Large intestine (tissue), 3 donors: ENCODE measurements around the gene STK4. TPM values are rescaled to one million over a fixed set of nuclear protein-coding genes. Genes with fewer than 3 reads are reported as not detected.
A peak's percentile ranks its signal among the peaks of the same experiment; 100 is the strongest.

Experiments
- DNase-seq, 2 donors: peaks; one replicate each; pipeline versions ENCODE4 v3.0.0 to v3.0.0-alpha.2; 2013
- H3K27ac ChIP-seq: one replicate; pipeline ENCODE4 v1.5.1; 2013; ENCODE audit warnings: low read length
- H3K27me3 ChIP-seq: 2 replicates; pipeline ENCODE4 v1.6.1; 2013; ENCODE audit warnings: low read length; ENCODE audit not compliant: control insufficient read depth, insufficient read depth
- H3K36me3 ChIP-seq: 2 replicates; pipeline ENCODE4 v1.6.1; 2013; ENCODE audit warnings: low read length; ENCODE audit not compliant: control insufficient read depth, insufficient read depth
- H3K4me1 ChIP-seq: one replicate; pipeline ENCODE4 v1.6.1; 2013; ENCODE audit warnings: low read length; ENCODE audit not compliant: control insufficient read depth, insufficient read depth
- H3K4me3 ChIP-seq: one replicate; pipeline ENCODE4 v1.5.1; 2013; ENCODE audit warnings: low read length
- H3K9me3 ChIP-seq: one replicate; pipeline ENCODE4 v1.6.1; 2013; ENCODE audit warnings: mild to moderate bottlenecking, low read depth, low read length, moderate library complexity; ENCODE audit not compliant: control insufficient read depth
- WGBS: methylation state at CpG from one replicate; pipeline ENCODE4 v1.1.5; 2013; ENCODE audit warnings: low lambda C conversion rate; ENCODE audit not compliant: insufficient coverage; 5-methylcytosine and 5-hydroxymethylcytosine counted together
- polyA plus RNA-seq: library from polyadenylated mRNA; unstranded; fragments of 120-200 nt; gene quantifications from one replicate; pipeline ENCODE4 v1.2.1, GENCODE V29; 2013

The STK4 gene
- polyA plus RNA-seq, 1 donor: 15.8 TPM

DNA sequence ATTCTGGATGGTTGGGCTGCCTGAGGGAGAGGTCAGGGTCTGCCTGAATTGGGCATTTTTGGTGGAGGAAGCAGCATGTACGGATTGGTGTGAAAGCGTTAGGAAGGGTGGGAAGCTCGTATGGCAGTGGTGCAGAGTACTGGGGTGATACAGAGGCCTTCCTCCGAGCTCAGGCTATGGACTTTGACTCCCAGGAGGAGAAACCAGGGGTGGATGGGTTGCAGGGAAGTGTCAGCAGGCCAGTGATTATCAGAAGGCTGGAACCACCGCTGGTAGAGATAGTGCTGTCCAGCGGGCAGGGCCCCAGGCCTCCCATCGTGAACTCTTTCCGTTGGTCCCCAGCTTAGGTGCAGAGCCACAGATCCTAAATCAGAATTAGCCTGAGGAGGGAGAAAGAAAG is 143.3 kb downstream of the STK4 start:
- H3K9me3 ChIP-seq: no peaks in the 10 kb centered on the region
- peaks cover 8% of the 10 kb centered on the region for H3K27me3 ChIP-seq
- H3K4me1 ChIP-seq: peaks cover 4% of the 10 kb centered on the region
- WGBS: no CpG with 5 or more reads among the region's 8 CpGs
- no peaks in the 10 kb centered on the region for H3K36me3 ChIP-seq
- H3K27ac ChIP-seq: peak overlapping the region; percentile 34
- DNase-seq: peak; percentile 69 to 76
- no peak overlapping the region for H3K4me3 ChIP-seq

DNA sequence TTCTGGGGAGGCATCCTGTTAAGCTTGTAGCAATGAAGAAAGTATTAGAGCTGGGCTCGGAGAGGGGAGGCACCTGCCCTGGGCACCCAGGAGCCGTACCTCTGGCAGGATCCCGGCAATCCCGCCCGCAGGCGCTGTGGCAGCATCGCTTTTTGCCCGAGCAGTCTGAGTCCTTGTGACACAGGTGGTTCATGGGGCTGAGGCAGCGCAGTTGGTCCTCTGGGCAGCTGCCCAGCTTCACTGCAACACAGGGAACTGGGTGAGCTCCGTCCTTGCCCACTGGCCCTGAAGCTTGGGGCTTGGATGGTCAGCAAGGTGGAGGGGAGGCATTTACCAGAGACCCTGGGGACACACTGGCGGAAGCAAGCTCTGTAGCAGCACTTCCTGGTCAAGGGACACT is 144.0 kb downstream of the STK4 start:
- Histone ChIP-seq H3K4me3 (no peak overlapping the region), H3K36me3 (no peaks in the 10 kb centered on the region), H3K27me3 (peaks cover 9% of the 10 kb centered on the region), H3K27ac (no peak overlapping the region), H3K9me3 (no peaks in the 10 kb centered on the region), H3K4me1 (peaks cover 4% of the 10 kb centered on the region)
- DNase-seq: no peak
- no CpG with 5 or more reads among the region's 11 CpGs for WGBS

DNA sequence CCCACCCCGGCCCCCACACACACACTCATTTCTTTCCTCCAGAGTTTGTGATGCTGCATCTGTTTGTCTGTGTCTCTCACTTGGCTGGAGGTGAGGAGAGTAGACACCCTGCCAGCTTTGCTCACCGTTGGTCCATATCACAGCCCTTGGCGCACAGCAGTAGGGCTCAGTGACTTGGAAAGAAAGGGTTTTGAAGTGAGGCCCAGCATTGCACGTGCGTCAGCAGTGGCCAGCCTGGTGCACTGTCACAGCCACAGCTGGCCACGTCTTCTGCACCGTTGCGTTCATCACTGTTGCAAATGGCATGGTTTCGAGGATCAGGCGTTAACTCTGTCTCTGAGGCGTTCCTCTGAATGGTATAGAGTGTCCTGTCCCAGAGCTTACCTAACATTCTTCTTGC is 145.0 kb downstream of the STK4 start:
- H3K9me3 ChIP-seq: no peaks in the 10 kb centered on the region
- no peak overlapping the region for H3K4me3 ChIP-seq
- H3K4me1 ChIP-seq: peaks cover 4% of the 10 kb centered on the region
- no CpG with 5 or more reads among the region's 11 CpGs for WGBS
- no peak overlapping the region for H3K27ac ChIP-seq
- no peaks in the 10 kb centered on the region for H3K36me3 ChIP-seq
- no peak for DNase-seq
- H3K27me3 ChIP-seq: peaks cover 12% of the 10 kb centered on the region

DNA sequence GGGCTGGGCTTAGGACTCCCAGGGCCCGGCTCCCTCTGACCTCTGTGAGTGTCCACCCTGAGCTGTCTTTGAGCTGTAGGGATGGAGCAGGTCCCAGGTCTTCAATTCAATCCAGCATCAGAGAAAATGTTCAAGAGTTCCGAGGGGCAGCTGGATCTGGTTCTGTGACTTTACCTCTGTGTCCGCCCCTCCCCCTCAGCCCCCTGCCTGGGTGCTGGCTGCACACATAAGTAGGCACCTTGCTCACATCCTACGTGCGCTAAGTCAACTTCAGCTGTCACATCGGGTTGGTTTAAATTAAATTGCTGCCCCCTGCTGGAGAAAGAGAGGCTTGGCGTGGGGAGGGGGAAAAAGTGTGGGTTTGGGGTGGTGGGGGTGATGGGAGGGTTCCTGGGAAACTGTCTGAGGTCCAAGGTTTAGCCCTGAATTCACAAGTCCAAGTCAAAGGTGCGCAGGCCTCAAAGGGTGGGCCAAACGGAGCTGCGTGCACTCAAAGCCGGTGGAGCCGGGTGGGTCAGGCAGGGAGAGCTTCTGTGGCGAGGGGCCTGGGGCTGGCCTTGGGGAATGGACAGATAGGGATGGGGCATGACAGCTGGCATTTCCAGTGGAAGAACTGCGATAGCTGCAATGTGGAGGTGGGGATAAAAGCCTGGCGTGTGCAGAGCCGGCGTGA is 145.6 kb downstream of the STK4 start:
- WGBS: no CpG with 5 or more reads among the region's 17 CpGs
- DNase-seq: no peak

DNA sequence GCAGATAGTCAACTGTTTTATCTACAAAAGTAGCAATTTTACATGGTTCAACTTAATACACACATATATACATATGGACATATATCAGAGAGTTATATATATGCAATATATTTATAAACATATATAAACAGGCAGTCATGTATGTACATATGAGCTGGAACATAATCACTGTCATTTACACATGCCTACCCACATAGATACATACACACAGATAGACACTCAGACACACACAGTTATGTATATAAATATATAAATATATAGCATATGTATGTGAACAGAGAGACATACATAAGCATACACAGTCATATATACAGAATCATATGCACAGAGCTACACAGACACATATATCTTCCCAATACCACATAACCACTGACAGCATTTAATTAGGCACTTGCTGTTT is 146.4 kb downstream of the STK4 start:
- no peak overlapping the region for H3K4me3 ChIP-seq
- H3K27me3 ChIP-seq: peaks cover 12% of the 10 kb centered on the region
- no peaks in the 10 kb centered on the region for H3K36me3 ChIP-seq
- H3K9me3 ChIP-seq: no peaks in the 10 kb centered on the region
- H3K4me1 ChIP-seq: peaks cover 4% of the 10 kb centered on the region
- no peak for DNase-seq
- no peak overlapping the region for H3K27ac ChIP-seq

More for the DNA sequence above, 145.6 kb downstream of the STK4 start:
- Histone ChIP-seq H3K27me3 (peaks cover 12% of the 10 kb centered on the region), H3K4me3 (no peak overlapping the region), H3K4me1 (peaks cover 4% of the 10 kb centered on the region), H3K27ac (no peak overlapping the region), H3K36me3 (no peaks in the 10 kb centered on the region), H3K9me3 (no peaks in the 10 kb centered on the region)

DNA sequence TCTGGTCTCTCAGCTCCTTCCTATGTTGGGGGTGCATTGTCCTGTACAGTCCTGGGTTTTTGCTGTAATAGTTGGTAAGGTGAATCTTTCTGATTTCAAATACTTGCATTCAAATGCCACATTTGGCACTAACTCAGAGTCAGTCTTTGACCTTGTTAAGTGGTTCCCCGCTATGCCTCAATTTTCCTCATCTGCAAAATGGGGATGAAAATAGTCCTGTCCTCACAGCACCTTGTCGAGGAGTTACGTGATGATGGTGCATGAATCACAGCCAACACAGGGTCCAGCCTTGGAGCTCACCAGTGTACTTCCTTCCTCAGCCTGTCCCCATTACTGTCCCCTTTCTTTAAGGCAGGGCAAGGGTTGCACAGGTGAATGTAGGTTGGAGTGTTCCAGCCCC is 147.6 kb downstream of the STK4 start:
- no CpG with 5 or more reads among the region's 3 CpGs for WGBS
- Histone ChIP-seq H3K9me3 (no peaks in the 10 kb centered on the region), H3K4me1 (peaks cover 4% of the 10 kb centered on the region), H3K36me3 (no peaks in the 10 kb centered on the region), H3K4me3 (no peak overlapping the region), H3K27me3 (peaks cover 12% of the 10 kb centered on the region), H3K27ac (no peak overlapping the region)
- DNase-seq: no peak

DNA sequence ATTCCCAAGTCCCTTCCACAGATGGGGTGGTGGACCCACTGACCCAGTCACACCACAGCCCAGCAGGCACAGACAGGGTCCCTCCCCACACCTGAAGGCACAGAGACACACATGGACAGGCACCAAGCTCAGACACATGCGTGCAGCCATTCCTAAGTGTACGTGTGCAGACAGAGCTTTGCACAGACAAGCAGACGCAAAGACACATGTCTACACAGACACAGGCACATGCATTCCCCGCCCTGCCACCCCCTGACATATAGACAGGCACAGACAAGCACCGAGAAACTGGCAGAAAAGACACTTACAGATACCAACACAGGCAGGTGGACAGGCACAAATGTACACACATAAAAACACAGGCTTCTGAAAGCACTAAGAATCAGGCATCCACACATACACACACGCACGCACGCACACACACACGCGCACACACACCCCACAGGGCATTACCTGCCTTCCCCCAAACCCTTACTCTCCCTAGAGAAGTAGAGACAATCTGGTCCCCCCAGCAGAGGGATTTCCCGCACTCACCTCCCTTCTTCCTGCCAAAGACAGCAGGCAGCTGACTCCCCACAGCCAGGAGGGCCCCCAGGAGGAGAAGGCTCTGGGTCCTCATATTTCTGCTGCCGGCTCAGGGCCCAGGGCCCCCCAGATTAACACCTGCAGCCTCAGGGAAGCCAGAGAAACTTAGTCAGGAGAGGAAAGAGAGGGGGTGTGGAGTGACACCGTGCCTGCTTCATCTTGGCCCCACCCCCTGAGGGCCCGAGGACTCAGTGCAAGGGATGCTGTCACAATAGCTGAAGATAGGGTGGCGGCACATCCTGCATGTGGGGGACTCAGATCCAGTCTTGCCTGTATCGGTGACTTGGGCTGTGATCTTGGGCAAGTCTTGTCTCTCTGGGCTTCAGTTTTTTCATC is 148.4 kb downstream of the STK4 start, which contains the start of gene WFDC5:
WFDC5 (minus strand) TSS at position 710 of the 921 bp plus-strand sequence; CDS start at position 619, 91 bp downstream.
- H3K27me3 ChIP-seq: peaks cover 12% of the 10 kb centered on the region
- H3K4me3 ChIP-seq: no peak within 1 kb of the TSS
- no peaks in the 10 kb centered on the region for H3K9me3 ChIP-seq
- H3K4me1 ChIP-seq: peaks cover 4% of the 10 kb centered on the region
- no peaks in the 10 kb centered on the region for H3K36me3 ChIP-seq
- no peak for DNase-seq
- WGBS: no CpG with 5 or more reads among the region's 16 CpGs
- H3K27ac ChIP-seq: no peak within 1 kb of the TSS

DNA sequence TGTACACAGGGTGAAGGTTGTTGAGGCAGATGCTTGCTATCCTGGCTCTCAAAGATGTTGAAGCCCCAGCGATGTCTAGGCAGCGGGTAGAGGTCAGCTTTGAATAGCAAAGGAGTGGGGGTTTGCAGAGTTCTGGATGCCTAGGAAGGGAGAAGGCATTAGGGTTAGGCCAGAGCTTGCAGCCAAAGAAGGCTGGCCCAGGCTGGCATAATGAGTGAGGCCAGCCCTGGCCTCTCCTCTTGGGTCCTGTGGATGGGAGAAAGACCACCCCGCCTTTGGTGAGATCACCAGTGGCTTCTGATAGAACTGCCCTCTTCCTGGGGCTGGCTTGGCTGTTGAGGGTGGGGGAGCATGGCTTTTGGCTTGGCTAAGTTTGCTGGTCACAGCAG is 149.1 kb downstream of the STK4 start:
- H3K4me3 ChIP-seq: no peak overlapping the region
- no peaks in the 10 kb centered on the region for H3K36me3 ChIP-seq
- H3K4me1 ChIP-seq: no peaks in the 10 kb centered on the region
- no peaks in the 10 kb centered on the region for H3K9me3 ChIP-seq
- H3K27me3 ChIP-seq: peaks cover 12% of the 10 kb centered on the region
- WGBS: no CpG with 5 or more reads among the region's 3 CpGs
- no peak for DNase-seq
- H3K27ac ChIP-seq: no peak overlapping the region

DNA sequence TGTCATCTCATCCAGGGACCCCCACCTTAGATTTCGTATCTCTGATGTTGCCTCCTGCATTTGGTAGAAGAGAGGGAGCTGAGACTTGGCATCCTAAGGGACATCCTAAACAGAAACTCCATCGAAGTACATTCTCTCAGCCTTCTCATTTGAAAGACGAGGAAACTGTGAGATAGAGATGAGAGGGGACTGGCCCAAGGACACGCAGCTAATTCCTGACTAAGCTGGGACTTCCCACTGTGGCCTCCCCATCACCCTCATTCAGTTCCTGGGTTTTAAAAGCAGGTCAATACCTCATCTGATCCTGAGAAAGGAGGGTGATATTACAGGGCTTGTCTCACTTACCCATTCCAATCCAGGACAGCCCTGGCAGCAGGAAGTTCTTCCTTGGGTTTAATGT is 149.5 kb downstream of the STK4 start:
- H3K27ac ChIP-seq: no peak overlapping the region
- H3K4me1 ChIP-seq: no peaks in the 10 kb centered on the region
- H3K27me3 ChIP-seq: peaks cover 12% of the 10 kb centered on the region
- H3K4me3 ChIP-seq: no peak overlapping the region
- no CpG with 5 or more reads among the region's 4 CpGs for WGBS
- no peaks in the 10 kb centered on the region for H3K36me3 ChIP-seq
- no peaks in the 10 kb centered on the region for H3K9me3 ChIP-seq
- DNase-seq: no peak

DNA sequence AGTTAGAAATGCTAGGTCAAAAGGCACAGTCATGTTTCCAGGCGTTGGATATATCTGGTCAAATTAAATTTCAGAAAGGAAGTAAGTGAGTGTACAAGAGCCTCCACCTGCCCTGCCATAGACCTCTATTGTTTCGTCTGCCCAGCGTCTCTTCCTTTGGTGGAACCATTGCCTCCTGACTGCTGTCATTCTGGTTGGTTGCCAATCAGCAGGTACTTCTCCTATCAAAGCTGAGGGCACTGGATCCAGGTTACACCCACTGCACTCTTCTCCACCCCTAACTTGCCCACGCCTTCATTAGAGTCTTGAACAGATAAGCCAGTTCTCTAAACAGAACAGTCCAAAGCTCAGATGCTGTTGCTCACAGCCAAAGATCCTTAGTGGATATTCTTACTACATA is 151.3 kb downstream of the STK4 start:
- no peak overlapping the region for H3K27ac ChIP-seq
- WGBS: no CpG with 5 or more reads among the region's 4 CpGs
- H3K4me3 ChIP-seq: no peak overlapping the region
- H3K27me3 ChIP-seq: peaks cover 10% of the 10 kb centered on the region
- H3K9me3 ChIP-seq: no peaks in the 10 kb centered on the region
- no peaks in the 10 kb centered on the region for H3K36me3 ChIP-seq
- H3K4me1 ChIP-seq: no peaks in the 10 kb centered on the region
- peak; percentile 62 to 86 for DNase-seq
